Stimulated activated CD4-positive, alpha-beta T cell treated with anti-CD3 and anti-CD28 coated beads, Interleukin-1b, Interleukin-23, amount 100 ng/mL, for 24 hours (primary cell): ENCODE measurements around the gene SSRP1.

ENCODE experiments used
- DNase-seq, 4 experiments: peaks; one replicate each; pipeline ENCODE4 v3.0.0-alpha.2; 2020; ENCODE audit warnings: low read depth in 4 of 4, low spot score in 1 of 4

The SSRP1 gene

GRCh38 chr11:57359896-57360690, 24.4 kb upstream of the SSRP1 start:
- no peak for DNase-seq

GRCh38 chr11:57359396-57359795, 23.7 kb upstream of the SSRP1 start:
- no peak for DNase-seq

DNA sequence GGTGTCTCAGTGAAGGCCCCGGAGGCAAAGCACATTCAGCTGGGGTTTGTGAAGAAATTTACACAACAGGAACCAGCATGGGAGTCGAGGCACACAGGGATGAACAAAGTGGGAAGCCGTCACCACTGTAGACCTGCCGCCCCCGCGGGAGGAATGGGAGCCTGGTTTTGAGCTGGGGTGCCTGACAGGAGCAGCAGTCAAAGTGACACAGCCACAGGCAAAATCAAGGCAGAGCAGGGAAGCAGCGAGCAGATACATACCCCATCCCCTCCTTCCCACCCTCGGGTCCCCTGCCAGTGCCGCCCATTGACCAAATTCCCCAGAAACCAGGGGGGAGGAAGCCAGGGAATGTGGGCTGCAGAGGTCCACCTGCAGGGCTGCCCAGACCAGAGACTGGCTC, 23.3 kb upstream of the SSRP1 start:
- DNase-seq: no peak

DNA sequence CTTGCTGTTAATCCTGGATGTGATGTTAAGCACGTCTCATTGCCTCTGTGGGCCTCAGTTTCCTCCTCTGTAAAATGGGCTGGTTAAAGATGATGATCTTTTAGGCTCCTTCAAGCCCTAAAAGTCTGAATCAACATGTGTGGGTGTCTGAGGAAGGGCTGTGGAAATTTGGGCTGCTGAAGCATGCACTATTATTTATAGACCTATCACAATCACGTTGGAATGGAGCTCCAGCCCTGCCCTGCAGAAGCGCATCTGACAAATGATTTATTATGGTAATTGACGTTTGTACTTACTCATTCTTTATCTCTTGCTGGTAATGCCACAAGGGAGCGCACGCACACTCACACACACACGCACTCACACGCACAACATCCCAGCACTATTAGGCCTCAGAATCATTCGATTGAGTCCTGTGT, 22.9 kb upstream of the SSRP1 start:
- no peak for DNase-seq

GRCh38 chr11:57357856-57358255, 22.2 kb upstream of the SSRP1 start:
- no peak for DNase-seq

DNA sequence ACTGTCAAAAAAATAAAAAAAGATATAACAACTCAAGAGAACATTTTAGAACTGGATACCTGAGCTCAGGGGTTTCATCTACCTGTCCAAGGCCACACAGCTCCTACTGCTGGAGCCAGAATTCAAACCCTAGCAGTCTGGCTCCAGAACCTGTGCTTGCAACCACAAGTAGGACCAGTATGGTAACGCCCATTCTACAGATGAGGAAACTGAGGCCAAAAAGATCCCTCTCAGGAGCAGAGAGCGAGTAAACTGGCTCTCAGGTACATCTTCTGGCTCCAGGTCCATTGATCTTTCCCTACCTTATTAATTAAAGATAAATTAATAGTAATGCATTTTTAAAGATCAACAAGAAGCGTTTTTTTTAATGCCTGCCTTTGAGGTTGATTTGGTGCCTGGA, 21.6 kb upstream of the SSRP1 start:
- DNase-seq: no peak

GRCh38 chr11:57356268-57356667, 20.6 kb upstream of the SSRP1 start:
- DNase-seq: no peak

DNA sequence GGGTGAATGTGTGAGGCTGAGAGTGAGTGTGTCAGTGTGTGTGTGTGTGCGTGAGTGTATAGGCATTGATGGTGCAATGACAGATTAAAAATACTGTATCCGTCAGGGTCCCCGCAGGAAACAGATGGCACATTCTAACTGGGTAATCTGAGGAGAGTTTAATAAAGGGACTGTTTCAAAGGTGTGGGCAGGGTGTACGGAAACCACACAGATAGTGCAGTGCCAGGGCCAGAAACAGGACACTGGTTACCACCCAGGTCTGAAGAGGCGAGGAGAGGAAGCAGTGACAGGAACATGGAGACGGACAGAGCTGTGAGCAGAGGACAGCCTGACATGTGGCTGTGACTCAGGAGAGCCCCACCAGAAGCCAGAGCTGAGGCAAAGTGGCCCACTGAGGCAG, 19.0 kb upstream of the SSRP1 start:
- DNase-seq: no peak

DNA sequence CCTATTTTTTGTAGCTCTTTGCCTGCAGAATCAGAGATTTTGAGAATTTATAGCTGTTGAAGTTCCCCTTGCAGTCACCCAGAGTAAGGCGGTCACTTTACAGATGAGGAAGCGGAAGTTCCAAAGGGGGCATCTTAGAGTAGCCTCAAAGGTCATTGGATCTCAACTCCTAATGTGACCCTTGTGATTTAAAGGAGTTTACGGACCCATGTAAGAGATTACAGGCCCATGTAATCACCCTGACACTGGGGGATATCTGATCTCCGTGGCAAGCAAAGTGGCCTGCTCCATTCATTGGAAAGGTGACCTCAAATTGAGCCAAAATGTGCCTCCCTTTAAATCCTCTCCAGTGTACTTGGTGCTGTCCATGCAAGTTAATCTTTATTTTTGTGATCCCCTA, 18.2 kb upstream of the SSRP1 start:
- no peak for DNase-seq

DNA sequence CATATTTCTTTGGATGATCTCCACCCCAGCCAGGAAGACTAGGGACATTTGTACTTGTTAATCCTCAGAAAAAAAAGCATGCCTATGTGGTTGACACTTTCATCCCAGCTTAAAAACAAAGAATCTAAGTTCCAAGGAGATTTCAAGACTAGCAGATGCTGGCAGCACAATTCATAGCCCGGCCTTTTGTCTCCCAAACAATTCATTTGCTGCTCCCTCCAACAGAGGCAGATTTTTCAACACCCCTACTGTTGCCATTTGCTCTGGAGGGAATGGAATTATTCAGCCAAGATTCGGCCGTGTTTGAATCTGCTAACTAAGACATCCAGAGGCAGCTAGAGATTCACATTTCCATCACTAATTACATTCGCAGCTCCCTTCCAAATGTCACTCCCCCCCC, 17.8 kb upstream of the SSRP1 start:
- no peak for DNase-seq

DNA sequence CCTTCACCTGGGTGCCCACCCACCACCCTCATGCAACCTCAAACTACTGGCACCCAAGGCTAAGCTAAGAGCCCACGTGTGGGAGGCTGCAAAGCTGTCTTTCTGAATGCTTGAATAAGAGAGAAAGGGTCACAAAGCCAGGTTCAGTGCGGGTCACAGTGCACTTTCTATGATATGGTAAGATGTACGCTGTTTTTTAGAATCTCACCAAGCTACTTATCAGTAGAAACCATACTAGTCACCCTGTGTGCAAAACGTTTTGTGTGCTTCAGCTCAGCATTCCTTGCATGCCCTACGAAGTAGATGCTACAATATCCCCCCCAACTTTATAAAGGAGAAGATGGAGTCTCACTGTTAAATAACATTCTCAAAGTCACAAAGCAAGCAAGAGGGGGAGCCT, 17.3 kb upstream of the SSRP1 start:
- no peak for DNase-seq

DNA sequence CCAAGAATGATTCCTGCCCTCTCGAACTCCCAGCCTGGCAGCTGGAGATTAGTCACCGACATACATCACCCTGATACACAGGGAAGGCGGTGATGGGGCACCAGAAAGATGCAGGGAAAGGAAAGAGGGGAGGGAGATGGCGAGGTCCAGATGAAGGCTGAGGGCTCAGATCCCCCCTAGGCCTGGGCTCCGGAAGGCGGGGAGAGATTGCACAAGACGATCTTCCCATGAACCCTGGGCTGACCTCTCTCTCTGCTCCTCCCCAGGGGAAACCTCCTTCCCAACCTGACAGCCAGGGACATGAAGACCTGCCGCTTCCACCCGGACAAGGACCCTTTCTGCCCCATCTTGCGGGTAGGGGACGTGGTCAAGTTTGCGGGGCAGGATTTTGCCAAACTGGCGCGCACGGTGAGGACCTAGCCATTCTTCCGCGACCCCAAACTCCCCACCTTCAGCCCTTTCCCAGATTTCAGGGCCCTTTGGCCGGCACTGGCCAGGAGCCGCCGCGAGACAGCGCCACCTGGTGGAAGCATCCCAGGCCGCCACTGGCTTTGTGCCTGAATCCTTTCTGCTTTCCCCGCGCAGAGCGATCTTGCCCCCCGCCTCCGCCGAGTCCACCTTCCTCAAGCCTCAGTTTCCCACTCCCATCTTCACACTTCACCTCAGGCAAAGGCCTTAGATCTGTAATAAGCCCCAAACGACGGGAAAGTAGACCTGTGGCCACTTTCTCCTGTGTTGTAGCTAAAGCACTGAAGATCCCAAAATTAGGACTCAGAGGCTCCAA, 14.0 kb upstream of the SSRP1 start:
- peak; percentile 36 to 53 (median 42) for DNase-seq

DNA sequence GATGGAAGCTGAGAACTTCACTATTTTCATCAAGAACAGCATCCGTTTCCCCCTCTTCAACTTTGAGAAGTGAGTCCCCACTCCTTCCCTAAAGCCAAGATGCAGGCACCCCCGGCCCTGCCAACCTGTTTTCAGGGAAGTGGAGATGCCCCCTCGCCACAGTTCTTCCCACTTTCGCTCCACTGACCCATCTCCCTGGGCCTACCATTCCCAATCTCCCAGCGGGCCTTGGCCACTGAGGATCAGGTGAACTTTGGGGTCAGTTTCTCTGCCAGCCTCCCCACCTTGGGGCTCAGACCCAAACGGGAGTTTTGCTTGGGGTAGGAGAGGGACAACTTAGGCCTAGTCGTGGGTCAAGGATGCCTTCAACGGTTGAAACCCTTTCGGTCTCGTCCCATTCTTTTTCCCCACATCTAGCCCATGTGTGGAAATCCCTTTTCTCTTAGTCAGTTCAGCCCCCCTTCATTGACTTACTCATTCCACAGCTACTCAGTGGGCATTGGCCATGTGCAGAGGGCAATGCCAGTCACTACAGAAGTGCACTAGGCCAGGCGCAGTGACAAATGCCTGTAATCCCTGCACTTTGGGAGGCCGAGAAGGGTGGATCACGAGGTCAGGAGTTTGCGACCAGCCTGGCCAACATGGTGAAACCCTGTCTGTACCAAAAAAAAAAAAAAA, 13.1 kb upstream of the SSRP1 start:
- no peak for DNase-seq

- no peak for DNase-seq
Measured at GRCh38 chr11:57348052-57348451, 12.4 kb upstream of the SSRP1 start.

DNA sequence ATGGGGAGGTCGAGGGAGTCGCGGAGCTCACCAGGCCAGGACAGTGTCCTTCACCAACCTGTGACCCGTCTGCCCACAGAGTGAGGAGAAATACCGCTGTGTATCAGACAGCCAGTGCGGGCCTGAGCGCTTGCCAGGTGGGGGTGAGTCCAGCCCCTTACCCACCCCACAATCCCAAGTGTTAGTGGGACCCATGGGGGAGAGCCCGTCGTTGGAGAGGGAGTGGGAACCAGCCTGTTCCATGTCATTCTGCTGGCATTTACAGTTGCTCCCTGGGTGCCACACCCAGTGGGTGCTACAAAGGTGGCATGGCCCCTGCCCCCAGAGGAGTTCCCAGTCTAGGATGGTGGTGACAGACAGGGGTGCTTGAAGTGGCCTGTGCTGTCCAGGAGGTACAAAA, 11.6 kb upstream of the SSRP1 start:
- no peak for DNase-seq

DNA sequence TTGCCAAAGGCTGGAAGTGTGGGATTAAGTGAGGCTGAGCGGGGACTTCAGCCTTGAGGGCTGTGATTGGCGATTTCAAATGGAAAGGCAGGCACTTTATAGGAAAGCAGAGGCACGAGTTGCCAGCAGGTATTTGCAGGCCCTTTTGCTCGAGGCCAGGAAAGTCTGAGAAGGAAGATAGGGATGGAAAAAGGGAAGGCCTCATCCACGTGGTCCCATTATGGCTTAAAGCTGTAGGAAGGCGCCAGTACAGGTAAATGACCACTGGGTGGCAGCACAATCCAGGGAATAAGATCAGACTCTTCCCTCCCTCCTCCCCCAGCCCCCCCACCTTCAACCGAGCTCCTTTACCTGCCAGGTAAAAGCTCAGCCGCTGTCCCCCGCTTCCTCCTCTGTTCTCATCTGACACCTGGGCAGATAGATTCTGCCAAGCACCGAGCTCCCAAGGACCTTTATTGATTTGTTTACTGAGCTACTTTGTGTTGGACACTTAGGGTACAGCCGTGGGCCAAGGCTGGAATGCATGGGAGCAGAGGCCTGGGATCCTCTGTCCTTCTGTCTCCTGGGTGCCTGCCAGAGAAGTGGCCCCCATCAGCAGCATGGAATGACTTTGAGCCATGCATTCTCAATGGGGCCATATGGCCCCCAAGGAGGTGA, 10.0 kb upstream of the SSRP1 start:
- peak; percentile 60 to 66 (median 62) for DNase-seq

DNA sequence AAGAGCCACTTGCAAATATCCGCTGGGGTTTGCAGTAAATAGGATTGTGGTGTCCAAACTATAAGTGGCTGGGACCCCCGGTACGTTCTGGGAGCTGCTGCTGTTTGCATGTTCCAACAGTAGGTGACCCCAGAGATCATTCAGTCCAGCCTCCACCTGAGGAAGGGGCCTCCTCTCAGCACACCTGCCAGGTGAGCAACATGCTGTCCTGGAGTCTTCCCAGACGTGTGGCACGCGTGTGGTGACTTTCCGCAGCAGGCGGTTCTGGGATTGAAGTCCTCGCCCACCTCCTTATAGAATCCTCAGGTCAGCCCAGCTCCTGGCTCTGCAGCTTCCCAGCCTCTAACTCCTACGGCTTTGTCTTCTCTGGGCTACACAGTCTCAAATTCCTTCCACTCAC, 9.1 kb upstream of the SSRP1 start:
- no peak for DNase-seq

- no peak for DNase-seq
Measured at GRCh38 chr11:57343825-57344224, 8.1 kb upstream of the SSRP1 start.

DNA sequence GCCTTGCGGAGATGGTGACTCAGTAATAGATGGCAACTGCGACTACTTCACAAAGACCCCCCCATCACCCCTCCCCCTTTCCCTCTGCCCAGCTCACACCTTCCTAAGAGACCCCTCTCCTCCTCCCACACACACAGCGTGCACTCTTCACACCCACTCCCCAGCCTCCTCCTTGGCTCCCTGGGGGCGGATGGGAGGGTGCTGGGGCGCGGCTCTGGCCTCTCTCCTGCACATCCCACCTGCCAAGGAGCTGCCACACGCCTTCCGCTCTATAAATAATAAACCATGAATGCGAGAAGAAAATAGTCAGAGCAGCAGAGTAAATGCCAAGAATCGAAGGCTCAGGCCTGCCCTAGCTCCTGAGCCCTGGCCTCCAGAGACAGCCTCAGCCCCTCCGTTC, 7.0 kb upstream of the SSRP1 start:
- no peak for DNase-seq

GRCh38 chr11:57341250-57341808, 5.6 kb upstream of the SSRP1 start:
- DNase-seq: no peak

DNA sequence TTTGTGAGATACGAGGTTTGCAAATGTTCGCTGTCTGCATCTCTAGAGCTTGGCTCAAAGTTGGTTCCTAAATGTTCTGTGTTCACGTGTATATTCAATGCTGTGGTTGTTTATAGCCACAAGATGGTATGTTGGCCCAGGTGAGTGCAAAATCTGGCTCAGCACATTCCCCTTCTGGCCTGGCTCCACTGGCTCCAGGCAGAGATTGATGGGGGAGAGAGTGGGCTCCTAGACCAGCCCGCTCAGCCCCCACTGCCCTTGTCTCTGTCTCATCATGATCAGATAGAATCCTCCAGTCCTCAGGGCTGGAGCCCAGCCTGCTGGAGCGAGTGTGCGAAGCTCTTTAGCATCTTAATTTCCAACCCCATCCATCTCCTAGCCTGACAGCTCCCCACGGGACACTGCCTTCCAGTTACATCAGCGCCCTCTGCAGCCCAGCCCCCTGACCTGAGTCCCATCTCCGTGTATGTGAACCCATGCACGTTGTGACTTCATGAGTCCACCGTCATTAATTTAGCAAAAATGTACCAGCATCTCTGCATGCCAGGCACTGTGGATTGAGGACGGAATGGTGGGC, 4.4 kb upstream of the SSRP1 start:
- no peak for DNase-seq
